ENCODE data around the gene NTM. TPM values are rescaled to one million over a fixed set of nuclear protein-coding genes. Genes with fewer than 3 reads are reported as not detected.
A peak's percentile ranks its signal among the peaks of the same experiment; 100 is the strongest.
"Not testable (repeated sequence)": the region's sequence is repeated elsewhere in the genome, so short reads cannot be mapped to it uniquely, and the experiment has no call there.

Gene NTM
- total and polyA plus RNA-seq, 2 donors (not counting 3 experiments of a cell fraction or from before 2014, with no cell fraction given): 1.00 to 1.1 TPM

DNA sequence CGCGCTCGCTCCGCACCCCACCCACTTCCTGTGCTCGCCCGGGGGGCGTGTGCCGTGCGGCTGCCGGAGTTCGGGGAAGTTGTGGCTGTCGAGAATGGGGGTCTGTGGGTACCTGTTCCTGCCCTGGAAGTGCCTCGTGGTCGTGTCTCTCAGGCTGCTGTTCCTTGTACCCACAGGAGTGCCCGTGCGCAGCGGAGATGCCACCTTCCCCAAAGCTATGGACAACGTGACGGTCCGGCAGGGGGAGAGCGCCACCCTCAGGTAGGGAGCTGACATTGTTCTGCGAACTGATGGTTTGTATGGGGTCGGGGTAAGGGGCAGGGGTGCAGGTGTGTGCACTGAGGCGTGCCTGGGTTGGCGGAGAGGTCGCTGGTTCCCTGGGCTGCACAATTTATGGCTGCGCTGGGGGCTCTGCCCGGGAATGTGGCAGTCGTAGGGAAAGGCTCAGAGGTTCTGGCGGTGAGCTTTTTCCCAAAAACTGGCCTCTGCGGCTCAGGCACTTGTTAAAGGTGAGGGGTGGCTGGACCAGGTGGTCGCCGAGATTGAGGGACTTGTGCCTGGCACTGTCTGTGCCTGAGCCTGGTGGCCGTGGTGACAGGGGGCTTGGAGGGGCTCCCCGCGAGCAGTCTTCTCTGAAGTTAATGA is 541.1 kb downstream of the NTM start:
- H3K27me3 ChIP-seq (ENCODE audit: control insufficient read depth in 2 of 2, insufficient read depth in 2 of 2, low read length in 2 of 2); BruUV-seq (replicated peaks); H4K20me1 ChIP-seq (replicated peaks; ENCODE audit: control insufficient read depth, extremely low read depth, insufficient read depth, low read length); H3K36me3 ChIP-seq (ENCODE audit: control insufficient read depth in 2 of 2, extremely low read depth in 1 of 2, insufficient read depth in 2 of 2, low read length in 2 of 2); H3K4me1 ChIP-seq (ENCODE audit: control insufficient read depth, extremely low read depth, insufficient read depth, low read length); DNase-seq (ENCODE audit: low read depth, low spot score); POLR2A ChIA-PET; H3K9me3 ChIP-seq (replicated peaks; ENCODE audit: control insufficient read depth, insufficient read depth, low read length); H3K79me2 ChIP-seq (ENCODE audit: control insufficient read depth, insufficient read depth, low read length); H3K9me1 ChIP-seq (replicated peaks; ENCODE audit: control insufficient read depth, extremely low read depth, insufficient read depth, low read length); H3K27ac ChIP-seq (ENCODE audit: insufficient read depth, low read depth, low read length): not testable (repeated sequence)
- TF ChIP-seq, protein P1, sequence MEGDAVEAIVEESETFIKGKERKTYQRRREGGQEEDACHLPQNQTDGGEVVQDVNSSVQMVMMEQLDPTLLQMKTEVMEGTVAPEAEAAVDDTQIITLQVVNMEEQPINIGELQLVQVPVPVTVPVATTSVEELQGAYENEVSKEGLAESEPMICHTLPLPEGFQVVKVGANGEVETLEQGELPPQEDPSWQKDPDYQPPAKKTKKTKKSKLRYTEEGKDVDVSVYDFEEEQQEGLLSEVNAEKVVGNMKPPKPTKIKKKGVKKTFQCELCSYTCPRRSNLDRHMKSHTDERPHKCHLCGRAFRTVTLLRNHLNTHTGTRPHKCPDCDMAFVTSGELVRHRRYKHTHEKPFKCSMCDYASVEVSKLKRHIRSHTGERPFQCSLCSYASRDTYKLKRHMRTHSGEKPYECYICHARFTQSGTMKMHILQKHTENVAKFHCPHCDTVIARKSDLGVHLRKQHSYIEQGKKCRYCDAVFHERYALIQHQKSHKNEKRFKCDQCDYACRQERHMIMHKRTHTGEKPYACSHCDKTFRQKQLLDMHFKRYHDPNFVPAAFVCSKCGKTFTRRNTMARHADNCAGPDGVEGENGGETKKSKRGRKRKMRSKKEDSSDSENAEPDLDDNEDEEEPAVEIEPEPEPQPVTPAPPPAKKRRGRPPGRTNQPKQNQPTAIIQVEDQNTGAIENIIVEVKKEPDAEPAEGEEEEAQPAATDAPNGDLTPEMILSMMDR (IDR thresholded peaks at IDR 0.05; ENCODE audit: extremely low read depth in 1 of 2, insufficient read depth in 1 of 2, low read depth in 1 of 2, low read length in 2 of 2): peak; percentile 38 to 47
- Histone ChIP-seq H2AFZ (ENCODE audit: low read depth, low read length) (peak overlapping the region; percentile 93), H3K4me2 (ENCODE audit: insufficient read depth, low read length) (peak overlapping the region; percentile 91), H3K9ac (replicated peaks; ENCODE audit: extremely low read depth, insufficient read depth, low read length) (peak overlapping the region; percentile 45), H3K4me3 (replicated peaks in 1 of 3; ENCODE audit: insufficient read depth in 1 of 3, low read depth in 1 of 3, low read length in 3 of 3) (peak overlapping the region; percentile 49 to 76 (median 64))
- FAIRE-seq: peak; percentile 92
- CTCF ChIA-PET: interaction anchor here (0.9 to 9.6 kb wide), 26 partner anchors 9 to 1153 kb away, joined by 3 to 322 read pairs (median 5); no protein-coding TSS in a partner anchor
- dilution Hi-C loops (cut with MboI; ENCODE audit: extremely low pct_ligation_motif_present, low sequenced_read_pairs): loop anchor here (25.0 kb wide), 1 partner anchor 174 kb away; no protein-coding TSS in a partner anchor
- intact Hi-C loops (cut with micrococcal nuclease): loop anchor here (1.0 to 5.0 kb wide), 6 partner anchors 44 to 1031 kb away; no protein-coding TSS in a partner anchor

DNA sequence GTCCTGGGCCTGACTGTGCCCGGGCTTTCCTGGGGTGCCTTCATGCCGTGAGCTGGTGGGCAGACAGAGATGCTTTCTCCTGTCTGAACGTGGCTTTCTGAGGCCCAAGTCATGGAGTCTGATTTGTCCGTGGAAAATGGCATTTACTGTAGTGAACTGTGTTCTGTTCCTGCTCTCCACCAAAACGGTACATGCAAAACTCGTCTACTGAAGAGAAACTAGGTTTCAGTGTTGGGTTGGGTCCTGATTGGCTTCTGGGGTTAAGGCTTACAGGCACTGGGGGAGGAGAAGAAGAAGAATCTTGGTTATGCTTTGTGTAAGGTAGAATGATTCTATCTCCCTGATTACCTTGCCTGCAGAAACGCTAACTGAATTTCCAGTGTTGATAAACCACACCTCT is 541.7 kb downstream of the NTM start:
- Histone ChIP-seq H3K9me1 (replicated peaks; ENCODE audit: control insufficient read depth, extremely low read depth, insufficient read depth, low read length) (no peaks in the 10 kb centered on the region), H3K27me3 (ENCODE audit: control insufficient read depth in 2 of 2, insufficient read depth in 2 of 2, low read length in 2 of 2) (peaks cover 0 to 5% of the 10 kb centered on the region in 2 experiments), H3K4me1 (ENCODE audit: control insufficient read depth, extremely low read depth, insufficient read depth, low read length) (peaks cover 5% of the 10 kb centered on the region), H4K20me1 (replicated peaks; ENCODE audit: control insufficient read depth, extremely low read depth, insufficient read depth, low read length) (no peaks in the 10 kb centered on the region), H3K4me2 (ENCODE audit: insufficient read depth, low read length) (no peak overlapping the region), H2AFZ (ENCODE audit: low read depth, low read length) (no peak overlapping the region), H3K9ac (replicated peaks; ENCODE audit: extremely low read depth, insufficient read depth, low read length) (no peak overlapping the region), H3K9me3 (replicated peaks; ENCODE audit: control insufficient read depth, insufficient read depth, low read length) (no peaks in the 10 kb centered on the region), H3K79me2 (ENCODE audit: control insufficient read depth, insufficient read depth, low read length) (no peaks in the 10 kb centered on the region), H3K4me3 (replicated peaks in 1 of 3; ENCODE audit: insufficient read depth in 1 of 3, low read depth in 1 of 3, low read length in 3 of 3) (no peak overlapping the region), H3K27ac (ENCODE audit: insufficient read depth, low read depth, low read length) (no peak overlapping the region), H3K36me3 (ENCODE audit: control insufficient read depth in 2 of 2, extremely low read depth in 1 of 2, insufficient read depth in 2 of 2, low read length in 2 of 2) (no peaks in the 10 kb centered on the region)
- POLR2A ChIA-PET: no interaction called here
- DNase-seq (ENCODE audit: low read depth, low spot score) (no peak), FAIRE-seq (no peak)
- no TSS peak for BruUV-seq (replicated peaks)
- CTCF ChIA-PET: interaction anchor here (0.9 to 9.6 kb wide), 19 partner anchors 11 to 1152 kb away, joined by 3 to 322 read pairs (median 6); no protein-coding TSS in a partner anchor
- intact Hi-C loops (cut with micrococcal nuclease): loop anchor here (5.0 kb wide), 3 partner anchors 95 to 1030 kb away; no protein-coding TSS in a partner anchor
- dilution Hi-C loops (cut with MboI; ENCODE audit: extremely low pct_ligation_motif_present, low sequenced_read_pairs): loop anchor here (25.0 kb wide), 1 partner anchor 175 kb away; no protein-coding TSS in a partner anchor
- TF ChIP-seq EZH2 (IDR thresholded peaks at IDR 0.05; ENCODE audit: borderline replicate concordance, low read depth, low read length, severe bottlenecking) (no peak), POLR2AphosphoS5 (IDR thresholded peaks at IDR 0.05; ENCODE audit: insufficient read depth, low read depth, low read length) (no peak), JUN (IDR thresholded peaks at IDR 0.05; ENCODE audit: borderline replicate concordance, insufficient read depth, insufficient read length, low read depth) (no peak), POLR2A (IDR thresholded peaks at IDR 0.05; ENCODE audit: low read depth, low read length) (no peak), GATA2 (IDR thresholded peaks at IDR 0.05; ENCODE audit: insufficient read depth, insufficient read length, low read depth, low read length) (no peak), MYC (IDR thresholded peaks at IDR 0.05; ENCODE audit: low read depth, low read length) (no peak), FOS (IDR thresholded peaks at IDR 0.05; ENCODE audit: borderline replicate concordance, insufficient read depth, low read length) (no peak)
- TF ChIP-seq, protein P1 (IDR thresholded peaks at IDR 0.05; ENCODE audit: extremely low read depth in 1 of 2, insufficient read depth in 1 of 2, low read depth in 1 of 2, low read length in 2 of 2): no peak
- TF ChIP-seq, protein P2, sequence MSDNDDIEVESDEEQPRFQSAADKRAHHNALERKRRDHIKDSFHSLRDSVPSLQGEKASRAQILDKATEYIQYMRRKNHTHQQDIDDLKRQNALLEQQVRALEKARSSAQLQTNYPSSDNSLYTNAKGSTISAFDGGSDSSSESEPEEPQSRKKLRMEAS (IDR thresholded peaks at IDR 0.05; ENCODE audit: insufficient read depth, insufficient read length): no peak

Measured in endothelial cell of umbilical vein (primary cell).